ENCODE measurements around the gene RNF8. TPM values are rescaled to one million over a fixed set of nuclear protein-coding genes. Genes with fewer than 3 reads are reported as not detected.

Gene RNF8
- total RNA-seq, 2 donors from 2014 or later: 38.2 to 51.1 TPM

DNA sequence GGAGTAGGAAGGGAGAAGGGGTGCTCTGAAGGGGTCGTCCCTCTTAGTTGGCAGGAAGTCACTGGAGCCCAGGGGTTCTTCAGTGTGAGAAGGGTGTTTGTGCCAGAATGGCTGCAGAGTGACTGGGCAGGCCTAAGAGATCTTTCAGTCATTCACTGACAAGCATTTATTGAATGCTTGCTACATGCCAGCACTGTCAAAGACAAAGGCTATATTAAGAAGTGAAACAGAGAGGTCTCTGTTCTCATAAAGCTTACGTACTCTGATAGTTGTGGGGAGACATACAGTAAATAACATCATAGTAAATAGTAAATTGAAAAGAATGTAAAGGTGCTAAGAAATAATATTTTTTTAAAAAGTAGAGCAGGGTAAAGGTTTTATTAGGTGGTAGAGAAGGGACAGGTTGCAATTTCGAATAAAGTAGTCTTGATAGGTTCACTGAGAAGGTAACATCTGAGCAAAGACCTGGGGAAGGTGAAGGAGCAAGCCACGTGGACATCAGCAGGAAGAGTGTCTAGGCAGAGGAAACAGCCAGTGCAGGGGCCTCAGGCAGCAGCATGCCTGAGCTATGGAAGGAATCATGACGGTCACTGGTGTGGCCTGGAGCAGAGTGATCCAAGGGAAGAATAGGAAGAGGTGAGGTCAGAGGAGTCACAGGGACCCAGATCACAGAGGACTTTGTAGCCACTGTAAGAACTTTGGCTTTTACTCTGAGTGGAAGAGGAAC lies 36.3 kb upstream of the RNF8 start:
- H3K4me3 Mint-ChIP-seq: no peak overlapping the region
- WGBS, 2 experiments (ENCODE audit: insufficient coverage in 1 of 2, insufficient read length in 1 of 2): 88 to 94% methylated on average over 3 to 5 of the region's 5 CpGs

DNA sequence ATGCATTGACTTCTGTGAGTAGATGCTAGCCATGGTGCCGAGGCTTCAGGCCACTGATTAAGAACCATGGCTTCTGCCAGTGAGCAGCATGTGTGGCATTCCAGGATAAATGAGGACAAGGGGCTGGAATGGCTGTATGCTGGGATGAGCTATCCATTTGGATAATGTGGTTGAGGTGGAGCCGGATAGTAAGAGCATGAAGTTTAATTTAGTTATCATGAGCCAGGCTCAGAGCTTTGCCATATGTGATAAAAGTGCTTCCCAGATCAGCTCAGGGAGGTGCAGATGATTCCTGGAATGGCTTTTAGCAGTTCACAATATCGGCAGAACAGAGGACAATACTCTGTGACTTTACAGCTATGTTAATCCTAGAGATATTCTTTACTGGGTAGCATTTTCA lies 34.6 kb upstream of the RNF8 start:
- Mint-ChIP-seq H3K4me1 (peaks cover 12% of the 10 kb centered on the region), H3K4me3 (no peak overlapping the region), H3K27ac (no peak overlapping the region), H3K9me3 (no peaks in the 10 kb centered on the region), H3K36me3 (ENCODE audit: low read depth) (peaks cover 14% of the 10 kb centered on the region), H3K27me3 (ENCODE audit: insufficient read depth) (no peaks in the 10 kb centered on the region)
- H3K4me1 ChIP-seq (ENCODE audit: control insufficient read depth, insufficient read depth, low read length): peaks cover 14% of the 10 kb centered on the region
- peaks cover 73% of the 10 kb centered on the region for H3K36me3 ChIP-seq (ENCODE audit: control insufficient read depth, insufficient read depth, low read length)
- no peaks in the 10 kb centered on the region for H3K27me3 ChIP-seq (ENCODE audit: control insufficient read depth, insufficient read depth, low read length, poor library complexity, severe bottlenecking)
- no peak overlapping the region for H3K9ac ChIP-seq (ENCODE audit: extremely low read depth, low read length, poor library complexity, severe bottlenecking)
- H3K27ac ChIP-seq (ENCODE audit: low read depth, low read length): no peak overlapping the region
- peak; percentile 58 for DNase-seq
- WGBS, 2 experiments (ENCODE audit: insufficient coverage in 1 of 2, insufficient read length in 1 of 2): 64 to 78% methylated on average over 1 to 3 of the region's 3 CpGs
- TF ChIP-seq, protein P1, sequence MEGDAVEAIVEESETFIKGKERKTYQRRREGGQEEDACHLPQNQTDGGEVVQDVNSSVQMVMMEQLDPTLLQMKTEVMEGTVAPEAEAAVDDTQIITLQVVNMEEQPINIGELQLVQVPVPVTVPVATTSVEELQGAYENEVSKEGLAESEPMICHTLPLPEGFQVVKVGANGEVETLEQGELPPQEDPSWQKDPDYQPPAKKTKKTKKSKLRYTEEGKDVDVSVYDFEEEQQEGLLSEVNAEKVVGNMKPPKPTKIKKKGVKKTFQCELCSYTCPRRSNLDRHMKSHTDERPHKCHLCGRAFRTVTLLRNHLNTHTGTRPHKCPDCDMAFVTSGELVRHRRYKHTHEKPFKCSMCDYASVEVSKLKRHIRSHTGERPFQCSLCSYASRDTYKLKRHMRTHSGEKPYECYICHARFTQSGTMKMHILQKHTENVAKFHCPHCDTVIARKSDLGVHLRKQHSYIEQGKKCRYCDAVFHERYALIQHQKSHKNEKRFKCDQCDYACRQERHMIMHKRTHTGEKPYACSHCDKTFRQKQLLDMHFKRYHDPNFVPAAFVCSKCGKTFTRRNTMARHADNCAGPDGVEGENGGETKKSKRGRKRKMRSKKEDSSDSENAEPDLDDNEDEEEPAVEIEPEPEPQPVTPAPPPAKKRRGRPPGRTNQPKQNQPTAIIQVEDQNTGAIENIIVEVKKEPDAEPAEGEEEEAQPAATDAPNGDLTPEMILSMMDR (conservative IDR thresholded peaks at IDR 0.05): no peak
- H3K9me3 ChIP-seq (ENCODE audit: control insufficient read depth, low read length): no peaks in the 10 kb centered on the region
- no peak overlapping the region for H3K4me3 ChIP-seq (ENCODE audit: low read length)

More for the DNA sequence above, 36.3 kb upstream of the RNF8 start:
- H3K27ac Mint-ChIP-seq: no peak overlapping the region
- H3K27ac ChIP-seq (ENCODE audit: low read depth, low read length): no peak overlapping the region
- no peaks in the 10 kb centered on the region for H3K27me3 ChIP-seq (ENCODE audit: control insufficient read depth, insufficient read depth, low read length, poor library complexity, severe bottlenecking)
- H3K9ac ChIP-seq (ENCODE audit: extremely low read depth, low read length, poor library complexity, severe bottlenecking): no peak overlapping the region
- no peaks in the 10 kb centered on the region for H3K9me3 Mint-ChIP-seq
- TF ChIP-seq, protein P1 (conservative IDR thresholded peaks at IDR 0.05): no peak
- no peaks in the 10 kb centered on the region for H3K27me3 Mint-ChIP-seq (ENCODE audit: insufficient read depth)
- no peak overlapping the region for H3K4me3 ChIP-seq (ENCODE audit: low read length)
- H3K36me3 ChIP-seq (ENCODE audit: control insufficient read depth, insufficient read depth, low read length): peaks cover 71% of the 10 kb centered on the region
- peaks cover 14% of the 10 kb centered on the region for H3K4me1 Mint-ChIP-seq
- H3K4me1 ChIP-seq (ENCODE audit: control insufficient read depth, insufficient read depth, low read length): peaks cover 15% of the 10 kb centered on the region
- DNase-seq: no peak
- peaks cover 25% of the 10 kb centered on the region for H3K36me3 Mint-ChIP-seq (ENCODE audit: low read depth)
- no peaks in the 10 kb centered on the region for H3K9me3 ChIP-seq (ENCODE audit: control insufficient read depth, low read length)

DNA sequence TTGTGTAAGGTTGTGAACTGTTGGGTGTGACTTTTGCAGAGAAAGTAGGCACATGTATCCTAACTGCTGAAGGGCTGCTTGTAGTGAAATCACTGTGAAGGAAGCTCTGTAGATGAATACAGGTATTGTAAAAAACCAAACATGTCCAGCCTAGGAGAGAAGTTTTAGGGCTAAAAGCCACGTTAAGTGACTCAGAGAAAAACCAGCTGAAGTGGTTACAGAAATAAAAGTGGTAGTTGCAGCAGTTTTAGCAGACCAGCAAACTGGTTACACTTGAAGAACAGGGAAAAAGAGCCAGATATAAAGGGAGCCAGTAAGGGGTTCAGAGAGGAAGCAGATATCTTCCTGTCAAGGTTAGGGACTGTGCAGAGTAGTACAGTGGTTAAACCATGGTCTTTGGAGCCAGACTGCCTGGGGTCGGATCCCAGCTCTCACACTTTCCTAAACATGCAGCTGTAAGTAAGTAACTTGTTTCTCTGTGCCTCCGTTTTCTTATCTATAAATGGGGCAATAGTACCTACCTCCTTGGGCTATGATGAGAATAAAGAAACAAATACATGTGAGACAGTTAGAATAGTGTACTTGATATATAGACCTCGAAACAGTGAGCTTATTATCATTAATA lies 33.8 kb upstream of the RNF8 start:
- WGBS, 2 experiments (ENCODE audit: insufficient coverage in 1 of 2, insufficient read length in 1 of 2): 91 to 100% methylated on average over 2 to 3 of the region's 4 CpGs

More for the DNA sequence above, 33.8 kb upstream of the RNF8 start:
- no peak overlapping the region for H3K9ac ChIP-seq (ENCODE audit: extremely low read depth, low read length, poor library complexity, severe bottlenecking)
- H3K4me3 ChIP-seq (ENCODE audit: low read length): no peak overlapping the region
- H3K27ac ChIP-seq (ENCODE audit: low read depth, low read length): no peak overlapping the region
- H3K4me1 ChIP-seq (ENCODE audit: control insufficient read depth, insufficient read depth, low read length): peaks cover 14% of the 10 kb centered on the region
- peaks cover 77% of the 10 kb centered on the region for H3K36me3 ChIP-seq (ENCODE audit: control insufficient read depth, insufficient read depth, low read length)
- H3K27me3 ChIP-seq (ENCODE audit: control insufficient read depth, insufficient read depth, low read length, poor library complexity, severe bottlenecking): no peaks in the 10 kb centered on the region
- H3K9me3 Mint-ChIP-seq: no peaks in the 10 kb centered on the region
- peaks cover 9% of the 10 kb centered on the region for H3K4me1 Mint-ChIP-seq
- H3K4me3 Mint-ChIP-seq: no peak overlapping the region
- H3K36me3 Mint-ChIP-seq (ENCODE audit: low read depth): peaks cover 10% of the 10 kb centered on the region
- H3K9me3 ChIP-seq (ENCODE audit: control insufficient read depth, low read length): no peaks in the 10 kb centered on the region
- H3K27me3 Mint-ChIP-seq (ENCODE audit: insufficient read depth): no peaks in the 10 kb centered on the region
- no peak for DNase-seq
- TF ChIP-seq, protein P1 (conservative IDR thresholded peaks at IDR 0.05): no peak
- no peak overlapping the region for H3K27ac Mint-ChIP-seq
